Hepatocyte (in vitro differentiated cells): ENCODE results near the gene BRINP2. TPM values are rescaled to one million over a fixed set of nuclear protein-coding genes. Genes with fewer than 3 reads are reported as not detected.
"Not testable (repeated sequence)": the region's sequence is repeated elsewhere in the genome, so short reads cannot be mapped to it uniquely, and the experiment has no call there.

ENCODE experiments used
- DNase-seq: peaks from one replicate; pipeline ENCODE4 v3.0.0-alpha.2; 2016; ENCODE audit warnings: low spot score
- H2AFZ ChIP-seq: fragments of 200-600 bp; sonication (generic); 2 replicates; pipeline ENCODE4 v1.6.0; 2016; ENCODE audit warnings: antibody characterized with exemption, mild to moderate bottlenecking
- H3K27ac ChIP-seq: fragments of 200-600 bp; sonication (generic); 2 replicates; pipeline ENCODE4 v1.5.1; 2016; ENCODE audit warnings: mild to moderate bottlenecking
- H3K27me3 ChIP-seq: fragments of 200-600 bp; sonication (generic); 2 replicates; pipeline ENCODE4 v1.6.1; 2016
- H3K36me3 ChIP-seq: fragments of 200-600 bp; sonication (generic); replicated peaks from 2 replicates; pipeline ENCODE4 v1.5.1; 2016; ENCODE audit warnings: low read depth; ENCODE audit not compliant: insufficient read depth
- H3K4me1 ChIP-seq: fragments of 200-600 bp; sonication (generic); 2 replicates; pipeline ENCODE4 v1.5.1; 2016; ENCODE audit warnings: mild to moderate bottlenecking, moderate library complexity; ENCODE audit not compliant: insufficient read depth
- H3K4me2 ChIP-seq: fragments of 200-600 bp; sonication (generic); 2 replicates; pipeline ENCODE4 v1.6.0; 2016
- H3K4me3 ChIP-seq: fragments of 200-600 bp; sonication (generic); 2 replicates; pipeline ENCODE4 v1.5.1; 2016; ENCODE audit warnings: mild to moderate bottlenecking
- H3K79me2 ChIP-seq: fragments of 200-600 bp; sonication (generic); 2 replicates; pipeline ENCODE4 v1.6.0; 2017; ENCODE audit warnings: mild to moderate bottlenecking
- H3K9me2 ChIP-seq: fragments of 200-600 bp; sonication (generic); replicated peaks from 2 replicates; pipeline ENCODE4 v1.6.0; 2017; ENCODE audit warnings: mild to moderate bottlenecking; ENCODE audit not compliant: insufficient read depth
- H3K9me3 ChIP-seq: fragments of 200-600 bp; sonication (generic); 2 replicates; pipeline ENCODE4 v1.5.1; 2016; ENCODE audit warnings: low read depth, mild to moderate bottlenecking
- H4K20me1 ChIP-seq: fragments of 200-600 bp; sonication (generic); 2 replicates; pipeline ENCODE4 v1.6.0; 2016; ENCODE audit warnings: mild to moderate bottlenecking; ENCODE audit not compliant: insufficient read depth, poor library complexity, severe bottlenecking
- EZH2 ChIP-seq: fragments of 200-600 bp; sonication (generic); IDR thresholded peaks from 2 replicates; pipeline ENCODE4 v1.6.1; 2016; ENCODE audit warnings: antibody characterized with exemption, mild to moderate bottlenecking, borderline replicate concordance
- EZH2phosphoT487 ChIP-seq: fragments of 200-600 bp; sonication (generic); IDR thresholded peaks from one replicate; pipeline ENCODE4 v1.6.1; 2018; ENCODE audit warnings: antibody characterized with exemption, mild to moderate bottlenecking, low read depth, moderate library complexity; ENCODE audit not compliant: unreplicated experiment, severe bottlenecking
- whole genome bisulfite sequencing: methylation state at CpG from one replicate; pipeline ENCODE4 v1.1.6; 2016; ENCODE audit warnings: low lambda C conversion rate; ENCODE audit errors: missing lambda C conversion rate; 5-methylcytosine and 5-hydroxymethylcytosine counted together
- polyA plus RNA-seq: library from polyadenylated mRNA; unstranded; fragments of >200 nt; fragmentation: Nextera tagmentation; extraction: Ambion mirVana; gene quantifications from 2 replicates; pipeline ENCODE4 v1.2.1, GENCODE V29; 2016
- total RNA-seq: library from RNA; depleted of rRNA; stranded (reverse); fragments of >200 nt; gene quantifications from 2 replicates; pipeline ENCODE4 v1.2.3, GENCODE V29; 2014
- TF ChIP-seq, protein P1 (sequence below): fragments of 200-600 bp; sonication (generic); IDR thresholded peaks from 2 replicates; pipeline ENCODE4 v1.5.1; 2016; ENCODE audit warnings: antibody characterized with exemption, mild to moderate bottlenecking; ENCODE audit not compliant: poor library complexity

The BRINP2 gene
- total and polyA plus RNA-seq, 2 experiments from 2014 or later = 1.5 TPM; not detected in 1

DNA sequence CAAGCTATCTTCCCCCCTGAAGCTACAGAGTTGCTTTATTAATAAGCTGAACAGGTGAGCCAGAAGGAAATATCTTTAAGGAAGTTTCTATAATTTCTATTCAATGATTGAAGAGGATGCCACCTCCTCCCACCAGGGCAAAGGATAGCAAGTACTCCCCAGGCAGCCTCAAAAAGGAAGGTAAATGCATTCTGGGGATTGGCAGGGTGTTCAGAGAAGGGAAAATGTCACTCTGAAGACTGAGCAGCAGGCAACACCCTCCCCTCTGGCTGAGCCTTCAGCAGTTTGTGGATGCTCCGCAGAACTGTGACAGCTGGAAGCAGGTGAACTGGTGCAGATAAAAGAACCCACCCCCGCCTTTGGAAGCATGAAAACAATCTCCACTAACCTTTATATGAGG lies 140.8 kb downstream of the BRINP2 start:
- Histone ChIP-seq H3K36me3 (no peaks in the 10 kb centered on the region), H3K4me3 (no peak overlapping the region), H3K9me3 (no peaks in the 10 kb centered on the region), H3K4me2 (no peak overlapping the region), H3K27me3 (peaks cover 2% of the 10 kb centered on the region), H3K4me1 (no peaks in the 10 kb centered on the region), H3K9me2 (no peaks in the 10 kb centered on the region), H3K27ac (no peak overlapping the region), H4K20me1 (no peaks in the 10 kb centered on the region), H2AFZ (no peak overlapping the region), H3K79me2 (no peaks in the 10 kb centered on the region)
- TF ChIP-seq EZH2phosphoT487 (no peak), EZH2 (no peak)
- TF ChIP-seq, protein P1, sequence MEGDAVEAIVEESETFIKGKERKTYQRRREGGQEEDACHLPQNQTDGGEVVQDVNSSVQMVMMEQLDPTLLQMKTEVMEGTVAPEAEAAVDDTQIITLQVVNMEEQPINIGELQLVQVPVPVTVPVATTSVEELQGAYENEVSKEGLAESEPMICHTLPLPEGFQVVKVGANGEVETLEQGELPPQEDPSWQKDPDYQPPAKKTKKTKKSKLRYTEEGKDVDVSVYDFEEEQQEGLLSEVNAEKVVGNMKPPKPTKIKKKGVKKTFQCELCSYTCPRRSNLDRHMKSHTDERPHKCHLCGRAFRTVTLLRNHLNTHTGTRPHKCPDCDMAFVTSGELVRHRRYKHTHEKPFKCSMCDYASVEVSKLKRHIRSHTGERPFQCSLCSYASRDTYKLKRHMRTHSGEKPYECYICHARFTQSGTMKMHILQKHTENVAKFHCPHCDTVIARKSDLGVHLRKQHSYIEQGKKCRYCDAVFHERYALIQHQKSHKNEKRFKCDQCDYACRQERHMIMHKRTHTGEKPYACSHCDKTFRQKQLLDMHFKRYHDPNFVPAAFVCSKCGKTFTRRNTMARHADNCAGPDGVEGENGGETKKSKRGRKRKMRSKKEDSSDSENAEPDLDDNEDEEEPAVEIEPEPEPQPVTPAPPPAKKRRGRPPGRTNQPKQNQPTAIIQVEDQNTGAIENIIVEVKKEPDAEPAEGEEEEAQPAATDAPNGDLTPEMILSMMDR = no peak
- no peak for DNase-seq
- WGBS = 74% methylated on average over 2 of the region's 2 CpGs

GRCh38 chr1:177315261-177315660 lies 144.5 kb downstream of the BRINP2 start:
- TF ChIP-seq EZH2 (no peak), EZH2phosphoT487 (no peak)
- H3K9me2 ChIP-seq = no peaks in the 10 kb centered on the region
- H4K20me1 ChIP-seq = no peaks in the 10 kb centered on the region
- H3K79me2 ChIP-seq = no peaks in the 10 kb centered on the region
- no peaks in the 10 kb centered on the region for H3K4me1 ChIP-seq
- no peaks in the 10 kb centered on the region for H3K36me3 ChIP-seq
- no peak overlapping the region for H3K4me3 ChIP-seq
- H2AFZ ChIP-seq = no peak overlapping the region
- no peak overlapping the region for H3K4me2 ChIP-seq
- no peaks in the 10 kb centered on the region for H3K9me3 ChIP-seq
- DNase-seq = no peak
- 51% methylated on average over 2 of the region's 2 CpGs for WGBS
- H3K27me3 ChIP-seq = peaks cover 2% of the 10 kb centered on the region
- H3K27ac ChIP-seq = no peak overlapping the region

DNA sequence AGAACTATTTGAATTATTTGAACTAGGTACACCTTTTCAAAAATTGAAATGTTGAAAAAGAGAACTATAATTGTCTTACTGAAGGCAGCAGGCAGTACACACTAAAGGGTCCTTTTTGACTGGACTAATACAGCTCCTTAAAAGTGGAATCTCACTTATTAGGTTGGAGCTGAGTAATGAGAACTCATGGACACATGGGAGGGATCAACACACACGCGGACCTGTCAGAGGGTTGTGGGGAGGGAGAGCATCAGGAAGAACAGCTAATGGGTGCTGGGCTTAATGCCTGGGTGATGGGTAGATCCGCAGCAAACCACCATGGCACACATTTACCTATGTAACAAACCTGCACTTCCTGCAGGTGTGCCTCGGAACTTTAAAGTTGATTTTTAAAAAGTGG lies 145.0 kb downstream of the BRINP2 start:
- H3K4me1 ChIP-seq = no peaks in the 10 kb centered on the region
- no peaks in the 10 kb centered on the region for H3K9me3 ChIP-seq
- H3K36me3 ChIP-seq = no peaks in the 10 kb centered on the region
- H3K27ac ChIP-seq = no peak overlapping the region
- H3K27me3 ChIP-seq = peaks cover 2% of the 10 kb centered on the region
- H4K20me1 ChIP-seq = no peaks in the 10 kb centered on the region
- TF ChIP-seq EZH2 (no peak), EZH2phosphoT487 (no peak)
- TF ChIP-seq, protein P1 = no peak
- WGBS = 54% methylated on average over 4 of the region's 4 CpGs
- no peak for DNase-seq
- no peaks in the 10 kb centered on the region for H3K79me2 ChIP-seq
- no peak overlapping the region for H3K4me3 ChIP-seq
- no peak overlapping the region for H2AFZ ChIP-seq
- H3K9me2 ChIP-seq = no peaks in the 10 kb centered on the region
- H3K4me2 ChIP-seq = no peak overlapping the region

DNA sequence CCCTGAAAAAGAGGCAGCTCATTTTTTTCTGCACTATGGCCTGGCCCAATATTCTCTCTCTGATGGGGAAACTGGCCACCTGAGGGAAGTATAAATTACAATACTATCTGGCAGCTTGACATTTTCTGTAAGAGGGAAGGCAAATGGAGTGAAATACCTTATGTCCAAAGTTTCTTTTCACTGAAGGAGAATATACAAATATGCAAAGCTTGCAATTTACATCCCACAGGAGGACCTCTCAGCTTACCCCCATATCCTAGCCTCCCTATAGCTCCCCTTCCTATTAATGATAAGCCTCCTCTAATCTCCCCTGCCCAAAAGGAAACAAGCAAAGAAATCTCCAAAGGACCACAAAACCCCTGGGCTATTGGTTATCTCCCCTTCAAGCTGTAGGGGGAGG lies 150.7 kb downstream of the BRINP2 start:
- not testable (repeated sequence) for H3K9me3 ChIP-seq, H3K36me3 ChIP-seq, H3K27me3 ChIP-seq, H4K20me1 ChIP-seq, DNase-seq, H2AFZ ChIP-seq, H3K79me2 ChIP-seq, H3K9me2 ChIP-seq, H3K27ac ChIP-seq, H3K4me1 ChIP-seq, H3K4me3 ChIP-seq, H3K4me2 ChIP-seq
